Hepatocyte (in vitro differentiated cells): ENCODE data around the gene HDAC5. TPM values are rescaled to one million over a fixed set of nuclear protein-coding genes. Genes with fewer than 3 reads are reported as not detected.

Experiments used
- DNase-seq: peaks from one replicate; pipeline ENCODE4 v3.0.0-alpha.2; 2016; ENCODE audit warnings: low spot score
- H2AFZ ChIP-seq: fragments of 200-600 bp; sonication (generic); 2 replicates; pipeline ENCODE4 v1.6.0; 2016; ENCODE audit warnings: antibody characterized with exemption, mild to moderate bottlenecking
- H3K27ac ChIP-seq: fragments of 200-600 bp; sonication (generic); 2 replicates; pipeline ENCODE4 v1.5.1; 2016; ENCODE audit warnings: mild to moderate bottlenecking
- H3K27me3 ChIP-seq: fragments of 200-600 bp; sonication (generic); 2 replicates; pipeline ENCODE4 v1.6.1; 2016
- H3K36me3 ChIP-seq: fragments of 200-600 bp; sonication (generic); replicated peaks from 2 replicates; pipeline ENCODE4 v1.5.1; 2016; ENCODE audit warnings: low read depth; ENCODE audit not compliant: insufficient read depth
- H3K4me1 ChIP-seq: fragments of 200-600 bp; sonication (generic); 2 replicates; pipeline ENCODE4 v1.5.1; 2016; ENCODE audit warnings: mild to moderate bottlenecking, moderate library complexity; ENCODE audit not compliant: insufficient read depth
- H3K4me2 ChIP-seq: fragments of 200-600 bp; sonication (generic); 2 replicates; pipeline ENCODE4 v1.6.0; 2016
- H3K4me3 ChIP-seq: fragments of 200-600 bp; sonication (generic); 2 replicates; pipeline ENCODE4 v1.5.1; 2016; ENCODE audit warnings: mild to moderate bottlenecking
- H3K79me2 ChIP-seq: fragments of 200-600 bp; sonication (generic); 2 replicates; pipeline ENCODE4 v1.6.0; 2017; ENCODE audit warnings: mild to moderate bottlenecking
- H3K9me2 ChIP-seq: fragments of 200-600 bp; sonication (generic); replicated peaks from 2 replicates; pipeline ENCODE4 v1.6.0; 2017; ENCODE audit warnings: mild to moderate bottlenecking; ENCODE audit not compliant: insufficient read depth
- H3K9me3 ChIP-seq: fragments of 200-600 bp; sonication (generic); 2 replicates; pipeline ENCODE4 v1.5.1; 2016; ENCODE audit warnings: low read depth, mild to moderate bottlenecking
- H4K20me1 ChIP-seq: fragments of 200-600 bp; sonication (generic); 2 replicates; pipeline ENCODE4 v1.6.0; 2016; ENCODE audit warnings: mild to moderate bottlenecking; ENCODE audit not compliant: insufficient read depth, poor library complexity, severe bottlenecking
- CTCF ChIP-seq: fragments of 200-600 bp; sonication (generic); IDR thresholded peaks from 2 replicates; pipeline ENCODE4 v1.5.1; 2016; ENCODE audit warnings: antibody characterized with exemption, mild to moderate bottlenecking; ENCODE audit not compliant: poor library complexity
- EZH2 ChIP-seq: fragments of 200-600 bp; sonication (generic); IDR thresholded peaks from 2 replicates; pipeline ENCODE4 v1.6.1; 2016; ENCODE audit warnings: antibody characterized with exemption, mild to moderate bottlenecking, borderline replicate concordance
- EZH2phosphoT487 ChIP-seq: fragments of 200-600 bp; sonication (generic); IDR thresholded peaks from one replicate; pipeline ENCODE4 v1.6.1; 2018; ENCODE audit warnings: antibody characterized with exemption, mild to moderate bottlenecking, low read depth, moderate library complexity; ENCODE audit not compliant: unreplicated experiment, severe bottlenecking
- WGBS: methylation state at CpG from one replicate; pipeline ENCODE4 v1.1.6; 2016; ENCODE audit warnings: low lambda C conversion rate; ENCODE audit errors: missing lambda C conversion rate; 5-methylcytosine and 5-hydroxymethylcytosine counted together
- polyA plus RNA-seq: library from polyadenylated mRNA; unstranded; fragments of >200 nt; fragmentation: Nextera tagmentation; extraction: Ambion mirVana; gene quantifications from 2 replicates; pipeline ENCODE4 v1.2.1, GENCODE V29; 2016
- total RNA-seq: library from RNA; depleted of rRNA; stranded (reverse); fragments of >200 nt; gene quantifications from 2 replicates; pipeline ENCODE4 v1.2.3, GENCODE V29; 2014

Gene HDAC5
- total and polyA plus RNA-seq, 2 experiments from 2014 or later: 33.9 to 42.7 TPM

DNA sequence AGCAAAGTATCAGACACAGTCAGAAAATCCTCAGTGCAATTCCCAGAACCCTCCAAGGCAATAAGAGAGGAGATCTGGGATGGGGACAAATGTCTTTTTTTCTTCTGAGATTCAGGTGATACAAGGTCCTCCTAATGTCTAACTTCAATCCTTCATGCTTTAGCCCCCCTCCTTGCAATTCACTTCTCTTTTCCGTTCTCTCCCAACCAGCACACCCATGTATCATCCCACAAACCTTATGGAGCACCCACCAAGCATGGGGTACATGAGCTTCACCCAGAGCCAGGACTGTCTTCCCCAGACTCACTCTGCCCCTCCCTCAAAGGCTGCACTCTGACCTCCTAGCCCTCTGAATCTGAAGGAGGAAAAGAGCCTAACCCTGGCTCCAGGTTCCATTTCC, 10.1 kb downstream of the HDAC5 start:
- TF ChIP-seq EZH2 (no peak), EZH2phosphoT487 (no peak), CTCF (no peak)
- H2AFZ ChIP-seq: no peak overlapping the region
- H3K27ac ChIP-seq: no peak overlapping the region
- peaks cover 24% of the 10 kb centered on the region for H3K79me2 ChIP-seq
- H3K4me3 ChIP-seq: no peak overlapping the region
- WGBS: 96% methylated on average over 1 of the region's 1 CpG
- peaks cover 11% of the 10 kb centered on the region for H4K20me1 ChIP-seq
- no peaks in the 10 kb centered on the region for H3K36me3 ChIP-seq
- H3K9me3 ChIP-seq: no peaks in the 10 kb centered on the region
- H3K9me2 ChIP-seq: no peaks in the 10 kb centered on the region
- no peak for DNase-seq
- no peaks in the 10 kb centered on the region for H3K27me3 ChIP-seq
- peaks cover 28% of the 10 kb centered on the region for H3K4me1 ChIP-seq
- no peak overlapping the region for H3K4me2 ChIP-seq

- no peak overlapping the region for H3K4me3 ChIP-seq
- no peaks in the 10 kb centered on the region for H3K9me3 ChIP-seq
- peaks cover 24% of the 10 kb centered on the region for H3K79me2 ChIP-seq
- peaks cover 11% of the 10 kb centered on the region for H4K20me1 ChIP-seq
- peaks cover 36% of the 10 kb centered on the region for H3K4me1 ChIP-seq
- no peaks in the 10 kb centered on the region for H3K36me3 ChIP-seq
- TF ChIP-seq EZH2 (no peak), EZH2phosphoT487 (no peak), CTCF (no peak)
- WGBS: 93% methylated on average over 4 of the region's 4 CpGs
- DNase-seq: no peak
- peak overlapping the region; percentile 63 for H3K27ac ChIP-seq
- no peaks in the 10 kb centered on the region for H3K27me3 ChIP-seq
- H3K4me2 ChIP-seq: no peak overlapping the region
- no peak overlapping the region for H2AFZ ChIP-seq
- H3K9me2 ChIP-seq: no peaks in the 10 kb centered on the region
Measured at GRCh38 chr17:44112284-44113280, 10.9 kb downstream of the HDAC5 start.

DNA sequence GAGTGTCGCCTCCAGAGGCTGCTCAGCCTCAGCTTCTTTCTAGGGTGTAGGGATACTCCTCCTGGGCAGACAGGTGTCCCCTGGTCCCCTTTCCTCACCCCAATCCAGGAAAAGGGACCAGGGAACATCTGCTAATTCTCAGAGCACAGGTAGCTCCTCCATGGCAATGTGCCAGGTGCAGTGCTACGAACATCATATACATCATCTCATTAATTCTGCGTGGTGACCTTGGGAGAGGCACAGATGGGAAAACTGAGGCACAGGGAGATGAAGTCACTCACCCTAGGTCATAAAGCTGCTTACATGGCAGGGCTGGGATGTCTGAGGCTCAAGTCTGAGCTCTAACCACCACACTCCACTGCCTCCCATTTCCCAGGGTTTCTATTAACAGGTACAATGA, 11.7 kb downstream of the HDAC5 start:
- no peak overlapping the region for H3K4me3 ChIP-seq
- no peaks in the 10 kb centered on the region for H3K36me3 ChIP-seq
- H3K9me2 ChIP-seq: no peaks in the 10 kb centered on the region
- H3K4me2 ChIP-seq: peak overlapping the region; percentile 80
- no peaks in the 10 kb centered on the region for H3K27me3 ChIP-seq
- H3K79me2 ChIP-seq: peaks cover 30% of the 10 kb centered on the region
- peaks cover 8% of the 10 kb centered on the region for H4K20me1 ChIP-seq
- H3K9me3 ChIP-seq: no peaks in the 10 kb centered on the region
- no peak for DNase-seq
- H3K4me1 ChIP-seq: peaks cover 37% of the 10 kb centered on the region
- peak overlapping the region; percentile 63 for H3K27ac ChIP-seq
- TF ChIP-seq EZH2phosphoT487: no peak
- no peak for TF ChIP-seq EZH2
- TF ChIP-seq CTCF: no peak
- no peak overlapping the region for H2AFZ ChIP-seq
- 88% methylated on average over 3 of the region's 3 CpGs for WGBS
